Stimulated activated CD4-positive, alpha-beta T cell treated with anti-CD3 and anti-CD28 coated beads, Interleukin-15, amount 100 ng/mL, for 48 hours (primary cell): ENCODE results near the gene ENTR1.

Source experiments
- DNase-seq, 2 donors: peaks; one replicate each; pipeline ENCODE4 v3.0.0-alpha.2; 2020; ENCODE audit warnings: low read depth in 2 of 2

ENTR1 gene

DNA sequence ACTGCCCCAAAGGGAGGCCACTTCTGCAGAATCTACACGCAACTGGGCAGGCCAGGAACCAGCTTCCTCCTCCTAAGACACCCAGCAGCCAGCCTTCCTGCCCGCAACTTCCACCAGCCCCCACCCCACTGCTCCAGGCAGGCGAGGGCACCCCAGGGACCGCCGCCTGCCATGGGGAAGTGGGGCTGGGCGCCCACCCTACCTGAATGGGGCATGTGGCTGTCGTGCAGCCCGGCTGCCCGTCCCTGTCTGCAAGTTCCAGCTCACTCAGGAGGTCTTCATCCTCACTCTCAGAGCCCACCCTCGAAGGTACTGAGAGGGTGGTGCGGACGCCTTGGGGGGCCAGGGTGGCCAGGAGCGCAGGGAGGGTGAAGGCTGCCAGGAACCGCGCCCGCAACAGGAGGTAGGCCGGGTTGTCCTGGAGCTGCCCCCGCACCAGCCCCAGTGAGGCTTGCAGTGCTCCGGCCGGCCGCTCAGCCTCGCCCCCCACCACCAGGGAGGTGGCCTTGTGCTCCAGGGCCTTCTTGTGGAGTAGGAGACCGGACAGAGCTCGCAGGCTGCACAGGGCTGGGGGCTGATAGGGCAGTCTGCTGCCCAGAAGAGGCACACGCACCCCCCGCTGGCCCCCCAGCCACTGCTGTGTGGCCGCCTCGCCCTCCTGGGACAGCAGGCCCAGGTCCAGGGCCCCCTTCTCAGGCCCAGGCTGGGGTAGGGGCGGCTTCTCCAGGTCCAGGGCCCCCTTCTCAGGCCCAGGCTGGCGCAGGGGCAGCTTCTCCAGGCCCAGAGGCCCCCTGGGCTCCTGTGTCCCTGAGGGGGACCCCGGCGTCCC lies 32.9 kb downstream of the ENTR1 start:
- DNase-seq = no peak

DNA sequence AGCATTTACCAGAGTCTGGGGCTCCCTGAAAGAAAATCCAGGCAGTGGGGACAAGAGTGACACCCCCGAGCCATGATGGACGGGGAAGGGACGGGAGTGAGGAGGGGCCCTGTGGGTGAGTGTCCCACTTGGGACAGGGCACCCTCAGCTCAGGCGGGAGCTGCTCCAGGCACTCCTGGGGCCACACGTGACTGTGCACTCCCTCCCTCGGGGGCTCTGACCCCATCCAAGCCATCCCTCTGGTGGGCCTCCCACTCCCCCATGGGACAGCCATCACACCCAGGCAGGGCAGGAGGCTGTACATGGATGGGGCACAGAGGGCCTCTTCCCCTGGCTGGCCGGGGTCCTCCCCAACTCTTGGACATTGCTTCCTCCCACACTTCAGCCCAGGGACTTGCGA lies 34.0 kb downstream of the ENTR1 start:
- DNase-seq = no peak

DNA sequence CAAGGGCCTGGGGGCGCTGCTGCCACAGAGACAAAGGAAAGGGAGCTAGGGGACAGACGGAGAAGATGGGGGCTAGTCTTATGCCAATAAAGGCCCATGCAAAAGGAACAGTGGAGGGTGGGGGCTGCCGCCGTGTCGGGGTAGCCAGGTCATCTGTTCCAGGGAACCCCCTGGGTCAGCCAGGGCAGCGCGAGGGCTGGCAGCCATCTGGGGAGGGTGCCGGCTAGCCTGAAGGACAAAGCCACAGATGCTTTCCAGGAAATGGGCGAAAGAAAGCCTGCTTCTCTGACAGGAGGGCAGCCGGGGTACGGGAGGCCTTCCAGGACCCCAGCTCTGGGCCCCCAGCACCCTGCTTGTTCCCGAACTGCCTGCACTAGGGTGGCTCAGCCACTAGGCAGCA lies 35.3 kb downstream of the ENTR1 start:
- DNase-seq = no peak

DNA sequence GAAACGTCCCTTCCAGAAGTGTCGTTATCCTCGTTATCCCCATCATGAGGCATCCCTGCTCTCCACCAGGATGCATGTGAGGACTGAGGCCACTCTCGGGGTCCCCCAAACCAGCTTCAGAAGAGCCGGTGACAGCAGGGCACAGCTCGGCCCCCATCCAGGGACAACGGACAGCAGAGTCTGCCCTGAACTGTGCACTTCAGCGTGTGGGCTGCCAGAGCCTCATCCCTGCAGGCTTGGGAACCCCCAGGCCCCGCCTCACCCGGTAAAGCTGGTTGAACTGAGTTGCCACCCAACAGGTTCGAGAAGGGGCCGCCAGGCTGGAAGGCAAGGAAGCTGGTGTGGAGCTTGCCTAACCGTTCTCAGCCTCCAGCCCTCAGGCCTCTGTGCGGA lies 36.2 kb downstream of the ENTR1 start:
- DNase-seq = no peak

DNA sequence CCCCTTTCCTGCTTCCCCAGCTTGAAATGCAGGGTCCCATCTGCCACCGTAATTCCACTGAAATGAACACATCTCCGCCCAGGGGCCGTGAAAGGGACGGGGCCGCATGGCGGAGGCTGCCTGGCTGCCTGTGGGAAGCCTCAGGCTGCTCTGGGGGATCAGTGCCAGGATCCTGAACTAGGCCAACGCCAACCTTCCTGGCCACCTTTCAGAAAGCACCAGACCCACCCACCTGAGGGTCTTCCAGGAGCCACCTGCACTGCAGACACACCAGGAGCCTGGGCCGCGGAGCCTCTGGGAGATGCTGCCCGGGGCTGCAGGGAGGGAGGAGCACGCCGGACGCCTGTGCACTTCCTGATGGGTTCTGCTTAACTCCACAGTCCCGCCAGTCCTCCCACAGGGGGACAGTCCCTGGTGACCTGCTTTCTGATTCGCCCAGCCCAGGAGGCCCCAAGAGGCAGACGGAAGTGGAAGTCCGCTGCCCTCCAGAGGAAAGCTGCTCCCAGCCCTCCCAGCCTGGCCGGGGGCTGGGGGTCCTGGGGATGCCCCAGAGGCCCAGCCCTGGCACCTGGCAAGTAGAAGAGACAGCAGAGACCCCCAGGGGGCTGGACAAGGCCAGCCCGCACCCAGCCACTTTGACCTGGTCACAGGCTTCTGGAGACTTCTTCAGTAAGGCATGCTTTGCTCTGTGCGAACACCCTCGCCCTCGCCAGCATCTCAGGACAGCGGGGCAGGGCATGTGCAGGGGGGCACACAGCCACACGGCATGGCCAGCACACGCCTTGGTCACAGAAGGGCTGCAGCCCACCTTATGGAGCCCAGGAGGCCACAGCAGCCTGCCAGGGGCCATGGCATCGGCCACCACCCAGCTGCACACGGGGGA lies 36.9 kb downstream of the ENTR1 start, which contains the start of gene CARD9:
Gene CARD9, minus strand, starts transcription at position 370 of the 883 bp plus-strand sequence. CDS start 1,591 bp downstream, outside the sequence.
- DNase-seq = no peak

DNA sequence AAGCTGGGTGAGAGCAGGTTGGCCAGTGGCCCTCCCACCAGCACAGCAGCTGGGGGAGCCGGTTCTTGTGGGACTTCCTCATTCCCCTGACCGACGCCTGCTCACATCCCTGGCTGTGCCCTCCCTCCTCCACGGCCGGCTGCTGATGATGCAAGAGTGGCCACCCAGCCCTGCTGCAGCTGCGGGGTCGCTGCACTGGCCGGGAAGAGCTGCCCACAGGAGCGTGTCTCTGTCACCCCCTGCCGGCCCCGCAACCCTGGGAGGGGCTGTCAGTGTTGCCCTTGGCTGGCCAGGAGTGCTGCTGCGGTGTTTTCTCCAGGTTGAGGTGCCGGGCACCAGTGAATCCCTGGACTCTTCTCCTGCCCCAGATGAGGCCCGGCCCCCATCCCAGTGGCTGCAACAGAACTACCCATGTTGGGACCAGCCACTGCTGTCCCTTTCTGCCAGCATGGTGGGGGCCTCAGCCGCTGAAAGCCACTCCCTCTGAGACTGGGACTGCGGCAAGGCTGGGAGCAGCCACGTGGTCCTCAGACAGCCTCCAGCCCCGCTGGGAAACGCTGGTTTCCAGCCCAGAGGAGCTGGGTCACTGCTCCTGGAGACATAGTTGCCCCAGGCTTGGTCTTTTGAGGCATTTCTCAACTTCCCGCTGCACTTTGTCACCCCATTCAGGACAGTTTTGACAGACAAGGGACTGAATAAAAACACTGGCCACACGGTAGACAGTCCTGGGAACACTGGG lies 37.7 kb downstream of the ENTR1 start:
- no peak for DNase-seq

DNA sequence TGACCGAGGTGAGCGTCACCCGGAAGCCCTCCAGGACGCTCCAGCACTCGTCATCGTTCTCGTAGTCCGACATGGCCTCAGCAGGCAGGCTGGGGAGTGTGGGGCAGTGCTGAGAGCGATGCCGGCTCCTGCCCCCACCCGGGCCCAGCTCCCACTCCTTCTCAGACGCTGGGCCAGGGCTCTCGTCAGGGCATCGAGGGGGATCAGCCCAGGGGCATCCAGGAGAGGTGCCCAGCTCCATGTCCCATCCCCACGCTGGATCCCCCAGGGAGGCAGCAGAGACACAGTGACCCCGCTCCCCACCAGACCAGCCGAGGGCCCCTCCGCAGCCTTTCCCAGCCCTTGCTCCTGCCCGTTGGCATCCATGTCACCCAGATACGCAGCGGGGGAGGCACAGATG lies 38.4 kb downstream of the ENTR1 start:
- no peak for DNase-seq

DNA sequence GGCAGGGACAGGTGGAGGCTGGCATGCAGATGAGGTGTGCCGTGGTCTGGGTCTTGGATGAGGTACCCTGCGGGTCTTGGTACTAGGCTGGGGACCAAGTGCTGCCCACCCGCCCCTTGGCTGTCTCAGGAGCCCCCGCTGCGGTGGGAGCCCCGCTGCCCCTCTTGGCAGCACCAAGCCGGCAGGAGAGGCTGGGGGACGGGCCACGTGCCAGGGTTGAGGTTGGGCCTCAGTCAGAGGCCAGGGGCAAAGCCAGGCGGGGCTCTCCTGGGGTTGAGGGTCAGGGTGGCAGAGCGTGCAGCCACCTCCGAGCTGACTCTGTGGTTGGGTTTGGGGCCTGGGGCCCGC lies 38.9 kb downstream of the ENTR1 start:
- no peak for DNase-seq

DNA sequence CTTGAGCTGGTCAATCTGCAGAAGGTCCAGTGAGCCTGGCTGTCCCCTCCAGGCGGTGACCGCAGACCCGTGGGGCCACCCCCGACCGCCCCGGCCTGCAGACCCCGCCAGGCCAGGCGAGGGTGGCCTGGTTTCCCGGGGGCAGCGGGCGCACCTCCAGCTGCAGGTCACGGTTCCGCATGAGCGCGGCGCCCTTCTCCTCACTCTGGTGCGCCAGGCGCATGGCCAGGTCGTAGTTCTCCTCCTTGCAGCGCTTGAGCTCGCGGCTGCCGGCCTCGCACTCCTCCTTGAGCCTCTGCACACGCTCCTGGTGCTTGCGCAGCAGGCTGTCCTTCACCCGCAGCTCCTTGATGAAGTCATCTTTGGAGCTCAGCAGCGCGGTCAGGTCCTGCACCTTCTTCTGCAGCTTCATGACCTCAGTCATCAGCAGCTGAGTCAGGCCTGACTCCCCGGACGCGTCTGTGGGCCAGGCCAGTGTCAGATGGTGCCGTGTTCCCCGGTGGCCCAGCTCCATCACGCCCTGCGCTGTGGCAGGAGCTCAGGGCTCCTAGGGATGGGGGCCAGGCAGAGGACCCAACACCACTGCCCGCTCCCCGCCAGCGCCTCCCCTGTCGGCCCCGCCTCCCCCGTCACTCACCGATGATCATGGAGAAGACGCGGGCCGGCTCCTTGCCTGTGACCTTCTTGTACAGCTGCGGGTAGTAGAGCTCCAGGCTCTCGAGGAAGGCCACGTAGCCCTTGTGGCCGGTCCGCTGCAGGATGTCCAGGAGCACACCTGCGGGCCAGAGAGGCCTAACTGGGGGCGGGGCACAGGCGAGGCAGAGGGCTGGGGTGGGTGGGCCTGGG lies 39.5 kb downstream of the ENTR1 start:
- no peak for DNase-seq

DNA sequence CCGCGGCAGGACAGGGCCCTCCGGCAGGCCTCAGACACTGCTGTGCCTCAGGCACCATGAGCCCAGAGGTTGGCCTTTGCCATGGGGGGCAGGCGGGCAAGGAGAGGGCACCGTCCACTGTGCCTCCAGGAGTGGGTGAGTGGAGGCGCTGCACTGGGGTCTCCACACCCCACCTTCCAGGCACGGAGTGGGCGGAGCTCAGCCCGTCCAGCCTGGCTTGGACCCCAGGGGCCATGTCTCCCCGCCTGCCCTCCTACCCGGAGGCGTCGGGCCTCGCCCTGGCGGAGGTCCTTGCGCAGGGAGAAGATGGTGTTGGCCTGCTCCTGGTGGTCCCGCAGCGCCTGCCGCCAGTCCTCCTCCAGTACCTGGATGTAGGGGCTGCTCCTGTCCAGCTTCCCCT lies 40.4 kb downstream of the ENTR1 start:
- no peak for DNase-seq

DNA sequence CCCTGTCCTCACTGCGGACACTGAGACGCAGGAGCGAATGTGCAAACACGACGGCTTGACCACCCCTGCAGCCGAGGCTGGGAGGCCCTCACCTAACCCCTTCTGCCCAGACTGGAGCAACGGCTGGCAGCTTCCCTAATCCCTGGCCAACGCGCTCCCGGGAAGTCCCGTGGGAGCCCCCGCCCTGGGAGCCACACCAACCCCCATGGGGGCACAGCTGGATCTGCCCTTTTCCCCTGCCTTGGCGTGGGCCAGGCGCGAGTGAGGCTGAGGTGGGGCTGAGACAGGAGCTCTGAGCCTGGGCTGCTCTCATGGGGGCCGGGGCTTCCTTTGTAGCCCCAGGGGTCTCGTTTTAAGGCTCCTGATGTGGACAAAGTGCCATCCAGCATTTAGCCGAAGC lies 42.2 kb downstream of the ENTR1 start:
- DNase-seq = no peak

DNA sequence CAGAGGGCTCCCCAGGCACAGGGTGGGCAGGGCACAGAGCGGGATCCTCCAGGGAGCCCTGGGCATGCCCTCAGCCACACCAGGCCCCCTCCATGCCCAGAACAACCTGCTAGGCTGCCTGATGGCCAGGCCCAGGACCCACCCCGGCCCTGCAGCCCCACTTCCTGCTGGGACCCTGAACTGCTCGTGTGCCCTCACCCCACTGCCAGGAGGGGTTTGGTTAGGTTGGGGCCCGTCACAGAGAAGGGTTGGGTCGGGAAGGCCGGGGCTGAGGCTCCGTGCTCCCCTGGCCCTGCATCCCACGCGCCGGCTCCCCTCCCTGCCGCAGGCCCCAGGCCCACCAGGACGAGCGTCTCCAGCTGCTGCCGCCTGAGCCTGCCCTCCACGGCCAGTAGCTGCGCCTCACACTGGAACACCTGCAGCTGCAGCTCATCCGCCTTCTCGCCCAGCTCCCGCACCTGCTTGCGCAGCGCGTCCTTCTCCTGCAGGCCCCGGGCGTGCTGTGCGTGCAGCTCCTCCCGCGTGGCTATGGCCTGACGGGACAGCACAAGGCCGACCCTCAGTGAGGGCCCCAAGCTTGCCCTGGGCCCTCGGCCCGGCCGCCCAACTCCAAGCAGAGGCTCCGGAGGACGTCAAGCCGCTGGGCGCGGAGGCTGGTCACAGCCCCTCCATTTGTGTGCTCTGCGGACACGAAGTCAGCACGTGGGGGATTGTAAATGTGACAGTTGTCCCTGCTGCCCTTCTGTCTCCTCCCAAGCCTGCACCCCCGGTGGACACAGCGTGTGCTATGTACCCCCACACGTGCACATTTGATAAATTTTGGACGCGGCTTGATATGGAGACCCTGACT lies 42.9 kb downstream of the ENTR1 start:
- DNase-seq = no peak

DNA sequence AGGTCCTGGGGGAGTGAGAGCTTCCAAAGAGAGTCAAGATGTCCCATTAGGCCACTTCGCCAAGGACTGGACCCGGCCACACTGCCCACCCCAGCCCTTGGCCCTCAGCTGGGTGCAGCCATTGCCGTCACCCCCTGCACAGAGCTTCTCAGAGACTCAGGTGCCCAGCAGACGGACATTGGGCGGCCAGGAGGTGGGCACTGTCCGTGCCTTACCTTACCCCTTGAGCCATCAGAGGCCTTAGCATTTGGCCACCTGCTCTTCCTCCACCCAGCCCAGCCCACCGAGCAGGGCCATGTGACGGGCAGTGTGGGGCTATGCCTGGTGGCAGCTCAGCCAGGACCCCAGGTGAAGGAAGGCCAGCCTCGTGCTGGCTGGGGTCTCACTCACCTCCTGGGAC lies 43.6 kb downstream of the ENTR1 start:
- DNase-seq = no peak

DNA sequence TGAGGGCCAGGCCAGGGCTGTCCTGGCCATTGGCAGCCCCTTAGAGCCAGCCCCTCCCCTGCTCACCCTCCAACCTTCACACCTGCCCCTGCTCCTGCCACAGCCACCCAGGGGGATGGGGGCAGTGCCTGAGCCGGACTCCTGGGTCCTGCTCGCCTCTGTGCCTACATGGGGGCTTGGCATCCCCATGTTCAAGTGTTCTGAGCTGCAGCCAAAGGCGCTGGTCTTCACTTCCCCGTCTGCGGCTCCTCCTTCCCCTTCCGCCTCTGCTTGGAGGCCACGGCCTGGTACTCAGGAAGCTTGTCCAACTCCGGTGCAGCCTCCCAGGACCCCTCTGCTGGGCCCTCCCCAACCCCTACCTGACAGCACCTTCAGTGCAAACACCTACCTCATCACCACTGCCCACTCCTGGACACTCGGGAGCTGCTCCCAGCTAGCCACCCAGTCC lies 44.6 kb downstream of the ENTR1 start:
- DNase-seq = no peak

DNA sequence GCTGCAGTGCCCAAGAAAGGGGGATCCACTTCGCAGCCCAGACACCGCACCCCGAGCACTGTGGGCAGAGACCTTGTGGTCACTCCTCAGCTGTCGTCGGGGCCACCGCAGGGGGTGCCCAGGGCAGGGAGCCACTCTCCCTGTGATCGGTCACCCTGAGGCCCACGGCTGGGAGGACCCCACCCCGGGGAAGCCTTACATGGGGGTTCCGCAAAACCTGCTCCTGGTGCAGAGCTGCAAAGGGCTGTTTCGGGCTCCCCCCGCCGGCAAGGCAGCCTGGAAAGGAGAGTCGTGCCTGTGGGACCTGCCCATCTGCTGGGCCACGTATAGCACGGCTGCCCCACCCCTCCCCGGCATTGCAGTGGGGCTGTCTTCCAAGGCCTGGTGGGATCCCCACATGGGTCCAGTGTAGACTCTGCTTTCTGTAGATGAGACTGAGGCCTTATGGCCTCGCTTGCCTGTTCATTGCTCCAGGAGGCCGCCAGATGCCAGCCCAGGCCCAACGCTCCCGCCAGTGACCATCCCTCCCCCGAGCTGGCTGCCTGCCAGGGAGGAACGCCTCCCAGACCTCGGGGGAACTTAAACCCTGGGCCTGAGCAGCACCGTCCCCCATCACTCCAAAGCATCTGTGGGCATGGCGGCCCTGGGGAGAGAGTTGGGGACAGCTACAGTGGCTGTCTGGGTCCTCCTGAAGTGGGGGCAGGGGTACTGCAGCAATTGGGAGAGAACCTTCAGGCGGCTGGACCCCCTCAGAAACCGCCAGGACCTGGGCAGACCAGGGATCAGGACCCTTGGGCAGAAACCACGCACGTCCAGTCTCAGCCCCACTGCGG lies 45.3 kb downstream of the ENTR1 start:
- no peak for DNase-seq

DNA sequence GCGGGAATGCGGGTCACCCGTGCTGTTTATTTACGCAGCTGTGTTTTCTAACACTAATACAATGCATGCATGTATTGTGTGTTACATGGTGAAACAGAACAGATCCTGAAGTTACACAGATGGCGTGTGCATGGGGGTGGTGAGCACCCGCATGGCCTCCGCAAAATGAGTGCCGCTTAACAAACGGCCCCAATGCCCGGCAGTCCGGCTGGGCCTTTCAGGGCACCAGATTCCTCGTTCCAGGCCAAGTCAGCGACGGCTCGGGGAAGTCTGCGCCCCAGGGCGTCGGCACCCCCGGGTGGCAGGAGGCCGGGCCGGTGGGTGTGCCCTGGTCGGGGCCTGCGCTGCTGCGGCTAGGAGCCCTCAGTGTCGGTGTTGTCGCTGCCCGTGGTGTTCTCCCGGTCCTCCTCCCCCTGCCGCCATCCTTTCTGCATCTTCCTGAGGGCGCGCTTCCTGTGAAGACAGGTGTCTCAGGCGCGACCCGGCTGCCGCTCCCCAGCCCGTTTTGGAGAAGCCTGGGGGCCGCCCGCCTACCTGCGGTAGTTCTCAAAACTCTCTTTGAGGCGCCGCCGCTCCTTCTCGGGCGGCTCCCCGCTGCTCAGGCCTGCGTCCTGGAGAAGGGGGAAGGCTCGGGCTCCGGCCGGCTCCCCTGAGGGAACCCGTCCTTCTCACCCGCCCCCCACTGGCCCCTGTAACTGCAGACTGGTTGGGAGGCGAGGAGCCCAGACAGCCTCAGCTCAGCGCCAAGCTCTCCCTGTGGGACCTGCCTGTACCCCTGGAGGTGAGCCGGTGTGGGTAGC lies 46.3 kb downstream of the ENTR1 start:
- DNase-seq = no peak

DNA sequence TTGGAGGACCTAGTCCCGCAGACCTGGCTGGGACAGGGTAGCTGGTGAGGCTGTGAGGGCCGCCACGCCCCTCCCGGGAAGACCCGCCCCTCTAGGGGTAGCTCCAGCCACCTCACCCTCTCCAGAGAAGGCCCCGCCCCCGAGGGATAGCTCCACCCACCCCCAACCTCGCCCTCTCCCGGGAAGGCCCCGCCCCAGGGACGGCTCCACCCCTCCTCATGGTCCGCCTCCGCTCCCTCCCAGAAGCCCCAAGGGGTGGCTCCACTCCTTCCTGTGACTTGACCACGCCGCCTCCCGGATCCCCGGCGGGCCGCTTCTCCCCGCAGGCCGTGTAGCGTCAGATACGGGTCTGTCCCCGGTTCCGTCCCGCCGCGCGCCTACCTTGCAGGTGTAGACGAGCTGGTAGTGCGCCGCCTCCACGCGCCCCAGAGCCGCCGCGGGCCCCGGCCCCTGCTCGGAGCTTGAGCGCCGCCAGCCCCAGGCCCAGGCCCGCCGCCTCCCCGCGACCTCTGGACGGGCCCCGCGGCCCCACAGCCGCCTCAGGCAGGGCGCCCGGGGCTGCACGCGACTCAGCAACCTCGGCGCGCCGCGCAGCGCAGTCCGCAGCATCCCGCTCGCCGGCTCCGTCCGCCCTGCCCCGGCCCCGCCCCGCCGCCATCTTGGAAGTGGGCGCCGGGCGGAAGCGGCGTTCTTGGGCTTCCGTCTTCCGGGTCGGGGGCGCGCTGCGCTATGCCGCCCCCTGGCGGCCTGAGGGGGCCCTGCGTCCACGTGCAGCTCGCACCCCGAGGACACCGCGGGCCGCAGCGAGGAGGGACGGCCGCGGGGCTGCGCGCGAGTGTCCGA lies 47.1 kb downstream of the ENTR1 start, which contains the start of gene DNLZ:
Gene DNLZ, minus strand, starts transcription at position 639 of the 843 bp plus-strand sequence. Its CDS starts 30 bp downstream, at position 609.
- peak; percentile 96 for DNase-seq

DNA sequence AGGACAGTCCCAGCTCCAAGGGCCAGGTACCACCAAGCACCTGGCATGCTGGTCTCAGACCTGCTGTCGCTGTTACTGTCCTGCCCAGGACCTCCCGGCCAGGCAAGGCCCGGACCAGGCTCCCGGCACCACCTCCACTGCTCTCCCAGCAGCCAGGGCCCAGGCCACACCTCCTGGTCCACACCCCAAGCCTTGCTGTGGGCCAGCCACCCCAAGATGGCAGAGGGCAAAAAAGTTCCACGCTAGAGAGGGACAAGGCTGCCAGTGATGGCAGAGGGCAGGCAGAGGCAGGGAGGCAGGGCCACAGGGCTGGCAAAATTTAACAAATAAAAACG lies 48.0 kb downstream of the ENTR1 start:
- DNase-seq = no peak
